Prostate gland (tissue), 2 donors: ENCODE data around the gene DAAM1. TPM values are rescaled to one million over a fixed set of nuclear protein-coding genes. Genes with fewer than 3 reads are reported as not detected.

Source experiments
- DNase-seq: peaks from one replicate; pipeline ENCODE4 v3.0.0-alpha.2; 2019; ENCODE audit warnings: low spot score
- H3K27ac ChIP-seq, 2 donors: fragments of 200-600 bp; sonication (generic); 2 replicates each; pipeline ENCODE4 v1.5.1; 2017 to 2019
- H3K27me3 ChIP-seq: fragments of 200-600 bp; sonication (generic); replicated peaks from 2 replicates; pipeline ENCODE4 v1.5.1; 2019; ENCODE audit not compliant: insufficient read depth
- H3K36me3 ChIP-seq, 2 donors: fragments of 200-600 bp; sonication (generic); 1 replicate in 1 of 2; 2 replicates in 1 of 2; pipeline versions ENCODE4 v1.5.1 to v1.8.1; 2017 to 2019
- H3K4me1 ChIP-seq: fragments of 200-600 bp; sonication (generic); replicated peaks from 2 replicates; pipeline ENCODE4 v1.5.1; 2019
- H3K4me3 ChIP-seq, 2 donors: fragments of 200-600 bp; sonication (generic); 2 replicates each; pipeline ENCODE4 v1.5.1; 2017 to 2019
- H3K9me3 ChIP-seq: fragments of 200-600 bp; sonication (generic); 2 replicates; pipeline ENCODE4 v1.5.1; 2017
- CTCF ChIP-seq, 4 experiments: fragments of 200-600 bp in 2 of 4; fragments of 450-650 bp in 2 of 4; sonication (generic) in 2 of 4; IDR thresholded peaks; 1 replicate in 3 of 4; 2 replicates in 1 of 4; pipeline ENCODE4 v1.5.1; 2016 to 2019; ENCODE audit warnings: antibody characterized with exemption in 4 of 4, mild to moderate bottlenecking in 2 of 4, moderate library complexity in 2 of 4
- POLR2A ChIP-seq: fragments of 450-650 bp; IDR thresholded peaks from one replicate; pipeline ENCODE4 v1.6.1; 2016; ENCODE audit warnings: antibody characterized with exemption, mild to moderate bottlenecking
- POLR2AphosphoS5 ChIP-seq: sonication (generic); formaldehyde crosslinking; IDR thresholded peaks from one replicate; pipeline ENCODE4 v1.6.1; 2017; ENCODE audit warnings: antibody characterized with exemption
- WGBS: methylation state at CpG from one replicate; pipeline ENCODE4 v1.1.5; 2018; 5-methylcytosine and 5-hydroxymethylcytosine counted together
- intact Hi-C: fragments of 100-400 bp; cut with DNase I; formaldehyde crosslinking; loops from one replicate; pipeline ENCODE4 v1.14.2; 2022
- total RNA-seq, 2 donors: library from RNA; depleted of rRNA; stranded (reverse); fragments of >200 nt; gene quantifications; one replicate each; pipeline ENCODE4 v1.1.0, GENCODE V29; 2016

The DAAM1 gene
- total RNA-seq, 2 donors from 2014 or later = 35.4 to 58.3 TPM

- Histone ChIP-seq H3K36me3 (no peaks in the 10 kb centered on the region), H3K4me3 (no peak overlapping the region), H3K4me1 (no peaks in the 10 kb centered on the region), H3K27ac (no peak overlapping the region), H3K27me3 (no peaks in the 10 kb centered on the region), H3K9me3 (no peaks in the 10 kb centered on the region)
- TF ChIP-seq POLR2A = no peak
- TF ChIP-seq POLR2AphosphoS5 = peak; percentile 34
- DNase-seq = no peak
- whole genome bisulfite sequencing = 14% methylated on average over 6 of the region's 6 CpGs
- intact Hi-C loops = no loop called here
Measured at GRCh38 chr14:59406454-59407245, 218.2 kb downstream of the DAAM1 start.

- Histone ChIP-seq H3K36me3 (no peaks in the 10 kb centered on the region), H3K27me3 (no peaks in the 10 kb centered on the region), H3K9me3 (no peaks in the 10 kb centered on the region), H3K4me3 (no peak overlapping the region), H3K4me1 (no peaks in the 10 kb centered on the region), H3K27ac (no peak overlapping the region)
- DNase-seq = no peak
- 67% methylated on average over 4 of the region's 4 CpGs for WGBS
- TF ChIP-seq CTCF (IDR thresholded peaks at IDR 0.05) (no peak), POLR2A (no peak)
- intact Hi-C loops = no loop called here
Measured at GRCh38 chr14:59407246-59408010, 219.0 kb downstream of the DAAM1 start.

- DNase-seq = no peak
- H3K27ac ChIP-seq = no peak overlapping the region
- H3K36me3 ChIP-seq = no peaks in the 10 kb centered on the region
- no peak overlapping the region for H3K4me3 ChIP-seq
- intact Hi-C loops = no loop called here
- no peaks in the 10 kb centered on the region for H3K27me3 ChIP-seq
- no peaks in the 10 kb centered on the region for H3K4me1 ChIP-seq
- WGBS = 88% methylated on average over 5 of the region's 5 CpGs
- TF ChIP-seq POLR2A (no peak), POLR2AphosphoS5 (no peak), CTCF (IDR thresholded peaks at IDR 0.05) (no peak)
- no peaks in the 10 kb centered on the region for H3K9me3 ChIP-seq
Measured at GRCh38 chr14:59415836-59416602, 227.6 kb downstream of the DAAM1 start.

GRCh38 chr14:59417311-59417710 is 228.8 kb downstream of the DAAM1 start:
- Histone ChIP-seq H3K4me1 (no peaks in the 10 kb centered on the region), H3K4me3 (no peak overlapping the region), H3K9me3 (no peaks in the 10 kb centered on the region), H3K27ac (no peak overlapping the region), H3K27me3 (no peaks in the 10 kb centered on the region), H3K36me3 (no peaks in the 10 kb centered on the region)
- 72% methylated on average over 6 of the region's 6 CpGs for WGBS
- no peak for DNase-seq
- intact Hi-C loops = no loop called here
- no peak for TF ChIP-seq CTCF (IDR thresholded peaks at IDR 0.05)
- no peak for TF ChIP-seq POLR2A
- no peak for TF ChIP-seq POLR2AphosphoS5

DNA sequence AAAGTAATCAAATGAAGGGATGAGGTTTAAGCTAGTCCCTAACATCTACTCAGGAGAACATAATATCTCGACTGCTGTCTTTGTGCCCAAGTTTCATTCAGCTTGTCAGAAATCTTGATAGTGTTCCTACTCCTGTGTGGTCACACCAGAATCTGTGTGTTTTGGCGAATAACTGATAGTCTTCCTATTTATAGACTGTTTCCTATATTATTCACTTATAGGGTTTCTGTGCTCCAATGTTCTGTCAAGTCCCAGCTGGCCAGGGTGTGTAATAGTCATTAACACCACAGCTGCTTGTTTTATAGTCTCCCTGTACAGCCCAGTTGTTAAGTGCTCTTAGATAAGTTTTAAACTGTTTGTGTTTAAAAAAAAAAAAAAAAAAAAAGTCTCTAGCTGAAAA is 230.8 kb downstream of the DAAM1 start:
- Histone ChIP-seq H3K27me3 (no peaks in the 10 kb centered on the region), H3K4me3 (no peak overlapping the region), H3K27ac (no peak overlapping the region), H3K36me3 (no peaks in the 10 kb centered on the region), H3K4me1 (no peaks in the 10 kb centered on the region), H3K9me3 (no peaks in the 10 kb centered on the region)
- 46% methylated on average over 2 of the region's 2 CpGs for WGBS
- TF ChIP-seq POLR2AphosphoS5 = no peak
- no peak for TF ChIP-seq CTCF (IDR thresholded peaks at IDR 0.05)
- no peak for TF ChIP-seq POLR2A
- intact Hi-C loops = no loop called here
- DNase-seq = no peak
